ENCODE data around the gene TLL1.

The TLL1 gene

GRCh38 chr4:165867961-165868360, 5.1 kb upstream of the TLL1 start:
- TF ChIP-seq ZFX (IDR thresholded peaks at IDR 0.05; ENCODE audit: borderline replicate concordance): no peak
- no peak overlapping the region for H3K27ac ChIP-seq

- TF ChIP-seq CTCF (IDR thresholded peaks at IDR 0.05) (peak; percentile 14; the same call in 1 of the 2 replicates), ZFX (IDR thresholded peaks at IDR 0.05; ENCODE audit: borderline replicate concordance) (no peak)
- H3K27ac ChIP-seq: peak overlapping the region; percentile 69
These were observed 448 bp downstream of the TLL1 start for GRCh38 chr4:165873298-165874071.

- peak overlapping the region; percentile 69 for H3K27ac ChIP-seq
- no peak for TF ChIP-seq ZFX (IDR thresholded peaks at IDR 0.05; ENCODE audit: borderline replicate concordance)
- TF ChIP-seq CTCF (IDR thresholded peaks at IDR 0.05): no peak
These were observed 1.2 kb downstream of the TLL1 start for GRCh38 chr4:165874072-165874790.

- no peak overlapping the region; the same call in 1 of the 2 replicates for H3K27ac ChIP-seq
- TF ChIP-seq ZFX (IDR thresholded peaks at IDR 0.05; ENCODE audit: borderline replicate concordance) (no peak), CTCF (IDR thresholded peaks at IDR 0.05) (no peak)
These were observed 1.8 kb downstream of the TLL1 start for GRCh38 chr4:165874791-165875371.

GRCh38 chr4:165875446-165875845, 2.4 kb downstream of the TLL1 start:
- TF ChIP-seq ZFX (IDR thresholded peaks at IDR 0.05; ENCODE audit: borderline replicate concordance) (no peak), CTCF (IDR thresholded peaks at IDR 0.05) (no peak)

GRCh38 chr4:165877286-165877685, 4.2 kb downstream of the TLL1 start:
- no peak overlapping the region for H3K27ac ChIP-seq
- TF ChIP-seq ZFX (IDR thresholded peaks at IDR 0.05; ENCODE audit: borderline replicate concordance) (no peak), CTCF (IDR thresholded peaks at IDR 0.05) (no peak)

More at GRCh38 chr4:165875446-165875845, 2.4 kb downstream of the TLL1 start:
- H3K27ac ChIP-seq: no peak overlapping the region

GRCh38 chr4:165879641-165880040, 6.6 kb downstream of the TLL1 start:
- TF ChIP-seq ZFX (IDR thresholded peaks at IDR 0.05; ENCODE audit: borderline replicate concordance) (no peak), CTCF (IDR thresholded peaks at IDR 0.05) (no peak)
- no peak overlapping the region for H3K27ac ChIP-seq
